ENCODE measurements around the gene PHLDB2. TPM values are rescaled to one million over a fixed set of nuclear protein-coding genes. Genes with fewer than 3 reads are reported as not detected.

PHLDB2 gene
- total RNA-seq, 1 experiment from 2014 or later = 143 TPM

- TF ChIP-seq EZH2phosphoT487 (IDR thresholded peaks at IDR 0.05; ENCODE audit: borderline replicate concordance) (no peak), SP1 (IDR thresholded peaks at IDR 0.05; ENCODE audit: low read depth) (no peak), EZH2 (IDR thresholded peaks at IDR 0.05) (no peak), ZFX (IDR thresholded peaks at IDR 0.05) (no peak), TCF7L2 (IDR thresholded peaks at IDR 0.05; ENCODE audit: borderline replicate concordance, extremely low read depth, insufficient read depth, insufficient read length) (no peak), POLR2AphosphoS5 (IDR thresholded peaks at IDR 0.05; ENCODE audit: low read depth, low read length) (no peak), ZNF274 (IDR thresholded peaks at IDR 0.05; ENCODE audit: low read depth, low read length) (no peak)
- TF ChIP-seq, protein P1, sequence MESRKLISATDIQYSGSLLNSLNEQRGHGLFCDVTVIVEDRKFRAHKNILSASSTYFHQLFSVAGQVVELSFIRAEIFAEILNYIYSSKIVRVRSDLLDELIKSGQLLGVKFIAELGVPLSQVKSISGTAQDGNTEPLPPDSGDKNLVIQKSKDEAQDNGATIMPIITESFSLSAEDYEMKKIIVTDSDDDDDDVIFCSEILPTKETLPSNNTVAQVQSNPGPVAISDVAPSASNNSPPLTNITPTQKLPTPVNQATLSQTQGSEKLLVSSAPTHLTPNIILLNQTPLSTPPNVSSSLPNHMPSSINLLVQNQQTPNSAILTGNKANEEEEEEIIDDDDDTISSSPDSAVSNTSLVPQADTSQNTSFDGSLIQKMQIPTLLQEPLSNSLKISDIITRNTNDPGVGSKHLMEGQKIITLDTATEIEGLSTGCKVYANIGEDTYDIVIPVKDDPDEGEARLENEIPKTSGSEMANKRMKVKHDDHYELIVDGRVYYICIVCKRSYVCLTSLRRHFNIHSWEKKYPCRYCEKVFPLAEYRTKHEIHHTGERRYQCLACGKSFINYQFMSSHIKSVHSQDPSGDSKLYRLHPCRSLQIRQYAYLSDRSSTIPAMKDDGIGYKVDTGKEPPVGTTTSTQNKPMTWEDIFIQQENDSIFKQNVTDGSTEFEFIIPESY (IDR thresholded peaks at IDR 0.05; ENCODE audit: extremely low read depth, insufficient replicate concordance, low read length) = no peak
- ChIA-PET CTCF (interaction anchor here (0.6 to 6.0 kb wide), 10 partner anchors 9 to 297 kb away, joined by 3 to 48 read pairs (median 4); partner anchors contain the start of gene ABHD10), POLR2A (interaction anchor here (1.2 to 1.4 kb wide), 3 partner anchors 13 to 29 kb away, joined by 3 to 8 read pairs (median 7); partner anchors contain the start of gene ABHD10), RAD21 (ENCODE audit: low non-redundant PET in 1 of 2, low total read pairs in 2 of 2, uncharacterized antibody in 2 of 2, unreplicated experiment in 2 of 2) (interaction anchor here in 1 of 2 experiments (1.0 kb wide), 1 partner anchor 70 kb away, joined by 3 read pairs; no protein-coding TSS in a partner anchor)
- Histone ChIP-seq H3K4me1 (ENCODE audit: control insufficient read depth in 1 of 2, insufficient read depth in 2 of 2, low read length in 2 of 2) (peaks cover 50 to 69% of the 10 kb centered on the region in 2 experiments), H4K20me1 (ENCODE audit: insufficient read depth) (no peaks in the 10 kb centered on the region), H3K79me2 (ENCODE audit: insufficient read depth, low read length) (peaks cover 3% of the 10 kb centered on the region; the same call in 1 of the 2 replicates), H3K27me3 (ENCODE audit: insufficient read depth, low read length) (no peaks in the 10 kb centered on the region), H3K27ac (ENCODE audit: low read depth, low read length) (peak overlapping the region; percentile 85), H2AFZ (ENCODE audit: low read depth, low read length, poor library complexity, severe bottlenecking) (no peak overlapping the region), H3K9me2 (ENCODE audit: insufficient read depth) (no peaks in the 10 kb centered on the region), H3K9ac (ENCODE audit: low read length) (no peak overlapping the region), H3K9me3 (ENCODE audit: control insufficient read depth in 1 of 2, insufficient read depth in 1 of 2, low read depth in 1 of 2, low read length in 2 of 2) (no peaks in the 10 kb centered on the region), H3K4me2 (ENCODE audit: low read length) (no peak overlapping the region), H3K4me3 (replicated peaks in 1 of 2; ENCODE audit: low read depth in 1 of 2, low read length in 2 of 2) (no peak overlapping the region), H3K36me3 (ENCODE audit: control insufficient read depth in 1 of 2, insufficient read depth in 2 of 2, low read length in 2 of 2) (peaks cover 16 to 30% of the 10 kb centered on the region in 2 experiments; a peak in 3 of 4 replicates)
- ATAC-seq (no peak), DNase-seq (ENCODE audit: low read depth, low spot score) (no peak)
- no TSS peak for BruUV-seq (replicated peaks)
- intact Hi-C loops (cut with micrococcal nuclease) = no loop called here
Measured at GRCh38 chr3:111965484-111965883, 106.4 kb downstream of the PHLDB2 start.
